Parathyroid adenoma (tissue), 2 donors: ENCODE data around the gene DOK5.

Source experiments
- H2AFZ ChIP-seq: fragments of 300-600 bp; sonication (generic); one replicate; pipeline ENCODE4 v1.7.0; 2017; ENCODE audit warnings: antibody characterized with exemption, mild to moderate bottlenecking
- H3K27ac ChIP-seq: fragments of 300-600 bp; sonication (generic); one replicate; pipeline ENCODE4 v1.7.0; 2017
- H3K27me3 ChIP-seq: fragments of 300-600 bp; sonication (generic); one replicate; pipeline ENCODE4 v1.7.0; 2017; ENCODE audit warnings: low read length; ENCODE audit not compliant: control insufficient read depth, insufficient read depth
- H3K36me3 ChIP-seq: fragments of 300-600 bp; sonication (generic); one replicate; pipeline ENCODE4 v1.7.0; 2017; ENCODE audit warnings: low read length; ENCODE audit not compliant: control insufficient read depth, insufficient read depth
- H3K4me1 ChIP-seq: fragments of 300-600 bp; sonication (generic); one replicate; pipeline ENCODE4 v1.7.0; 2017; ENCODE audit warnings: control low read depth
- H3K4me2 ChIP-seq: fragments of 300-600 bp; sonication (generic); one replicate; pipeline ENCODE4 v1.7.0; 2017; ENCODE audit warnings: low read length
- H3K4me3 ChIP-seq: fragments of 300-600 bp; sonication (generic); one replicate; pipeline ENCODE4 v1.7.0; 2017; ENCODE audit warnings: low read depth, low read length
- H3K79me2 ChIP-seq: fragments of 300-600 bp; sonication (generic); one replicate; pipeline ENCODE4 v1.7.0; 2017; ENCODE audit warnings: control low read depth
- H3K9ac ChIP-seq: fragments of 300-600 bp; sonication (generic); one replicate; pipeline ENCODE4 v1.7.0; 2017; ENCODE audit warnings: mild to moderate bottlenecking
- H3K9me3 ChIP-seq: fragments of 300-600 bp; sonication (generic); one replicate; pipeline ENCODE4 v1.7.0; 2017; ENCODE audit warnings: low read length; ENCODE audit not compliant: control insufficient read depth
- TF ChIP-seq, protein P1 (sequence below): fragments of 300-600 bp; sonication (generic); IDR thresholded peaks from one replicate; pipeline ENCODE4 v1.7.0; 2017; ENCODE audit warnings: antibody characterized with exemption, mild to moderate bottlenecking
- donor health status: primary hyperparathyroidism.

The DOK5 gene

GRCh38 chr20:54475334-54476168, at the start of gene DOK5:
Gene DOK5 (plus strand): TSS chr20:54475593. CDS start chr20:54475947, 354 bp downstream.
- Histone ChIP-seq H3K4me3 (peak within 1 kb of the TSS; percentile 52), H3K36me3 (no peaks in the 10 kb centered on the region), H2AFZ (peak within 1 kb of the TSS; percentile 68), H3K27me3 (no peaks in the 10 kb centered on the region), H3K9me3 (no peaks in the 10 kb centered on the region), H3K4me1 (no peaks in the 10 kb centered on the region), H3K27ac (no peak within 1 kb of the TSS), H3K9ac (no peak within 1 kb of the TSS), H3K79me2 (no peaks in the 10 kb centered on the region), H3K4me2 (peak within 1 kb of the TSS; percentile 88)
- TF ChIP-seq, protein P1, sequence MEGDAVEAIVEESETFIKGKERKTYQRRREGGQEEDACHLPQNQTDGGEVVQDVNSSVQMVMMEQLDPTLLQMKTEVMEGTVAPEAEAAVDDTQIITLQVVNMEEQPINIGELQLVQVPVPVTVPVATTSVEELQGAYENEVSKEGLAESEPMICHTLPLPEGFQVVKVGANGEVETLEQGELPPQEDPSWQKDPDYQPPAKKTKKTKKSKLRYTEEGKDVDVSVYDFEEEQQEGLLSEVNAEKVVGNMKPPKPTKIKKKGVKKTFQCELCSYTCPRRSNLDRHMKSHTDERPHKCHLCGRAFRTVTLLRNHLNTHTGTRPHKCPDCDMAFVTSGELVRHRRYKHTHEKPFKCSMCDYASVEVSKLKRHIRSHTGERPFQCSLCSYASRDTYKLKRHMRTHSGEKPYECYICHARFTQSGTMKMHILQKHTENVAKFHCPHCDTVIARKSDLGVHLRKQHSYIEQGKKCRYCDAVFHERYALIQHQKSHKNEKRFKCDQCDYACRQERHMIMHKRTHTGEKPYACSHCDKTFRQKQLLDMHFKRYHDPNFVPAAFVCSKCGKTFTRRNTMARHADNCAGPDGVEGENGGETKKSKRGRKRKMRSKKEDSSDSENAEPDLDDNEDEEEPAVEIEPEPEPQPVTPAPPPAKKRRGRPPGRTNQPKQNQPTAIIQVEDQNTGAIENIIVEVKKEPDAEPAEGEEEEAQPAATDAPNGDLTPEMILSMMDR: no peak

DNA sequence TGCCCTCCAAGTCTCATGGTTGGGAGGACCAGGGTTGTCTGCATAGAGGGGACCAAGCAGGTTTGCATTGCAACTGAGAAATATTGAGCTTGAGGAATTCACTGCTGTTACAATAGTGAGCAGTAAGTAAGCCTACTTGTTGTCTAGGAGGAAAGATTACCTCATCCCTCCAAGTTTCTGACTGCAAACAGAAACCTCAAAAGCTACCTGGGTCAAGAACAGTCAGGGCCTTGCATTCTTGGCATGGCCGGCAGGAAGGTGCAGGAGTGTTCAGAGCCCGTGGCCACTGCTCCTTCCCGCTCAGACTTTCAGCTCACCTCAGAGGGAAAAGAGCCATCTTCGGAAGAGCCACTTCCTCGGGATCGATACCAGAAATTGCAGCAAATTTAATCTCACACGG, 46.0 kb upstream of the DOK5 start:
- H3K4me1 ChIP-seq: no peaks in the 10 kb centered on the region
- no peak overlapping the region for H3K27ac ChIP-seq
- H3K4me2 ChIP-seq: no peak overlapping the region
- no peaks in the 10 kb centered on the region for H3K9me3 ChIP-seq
- no peak overlapping the region for H3K9ac ChIP-seq
- H3K79me2 ChIP-seq: no peaks in the 10 kb centered on the region
- H2AFZ ChIP-seq: no peak overlapping the region
- no peaks in the 10 kb centered on the region for H3K36me3 ChIP-seq
- TF ChIP-seq, protein P1: no peak
- H3K4me3 ChIP-seq: no peak overlapping the region
- no peaks in the 10 kb centered on the region for H3K27me3 ChIP-seq

GRCh38 chr20:54431156-54431944, 44.0 kb upstream of the DOK5 start:
- Histone ChIP-seq H3K4me3 (no peak overlapping the region), H3K4me2 (no peak overlapping the region), H3K27ac (no peak overlapping the region), H3K4me1 (no peaks in the 10 kb centered on the region), H3K9me3 (no peaks in the 10 kb centered on the region), H3K36me3 (no peaks in the 10 kb centered on the region), H3K9ac (no peak overlapping the region), H2AFZ (no peak overlapping the region), H3K79me2 (no peaks in the 10 kb centered on the region), H3K27me3 (no peaks in the 10 kb centered on the region)
- TF ChIP-seq, protein P1: no peak

DNA sequence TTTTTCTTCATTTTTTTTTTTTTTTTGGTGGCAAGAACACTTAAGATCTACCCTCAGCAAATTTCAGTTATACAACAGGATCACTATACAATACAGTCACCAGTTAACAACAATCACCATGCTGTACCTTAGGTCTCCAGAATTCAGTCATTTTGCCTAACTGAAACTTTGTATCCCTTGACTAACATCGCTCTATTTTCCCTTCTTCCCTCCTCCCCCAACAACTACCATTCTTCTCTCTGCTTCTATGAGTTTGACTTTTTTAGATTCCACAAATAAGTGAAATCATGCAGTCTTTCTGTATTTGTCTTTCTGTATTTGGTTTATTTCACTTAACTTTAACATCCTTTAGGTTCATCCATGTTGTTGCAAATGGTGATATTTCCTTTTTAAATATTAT, 42.4 kb upstream of the DOK5 start:
- no peaks in the 10 kb centered on the region for H3K36me3 ChIP-seq
- no peak overlapping the region for H3K9ac ChIP-seq
- no peak overlapping the region for H3K27ac ChIP-seq
- H3K27me3 ChIP-seq: no peaks in the 10 kb centered on the region
- no peak overlapping the region for H3K4me3 ChIP-seq
- H2AFZ ChIP-seq: no peak overlapping the region
- no peaks in the 10 kb centered on the region for H3K4me1 ChIP-seq
- H3K4me2 ChIP-seq: no peak overlapping the region
- TF ChIP-seq, protein P1: no peak
- H3K79me2 ChIP-seq: no peaks in the 10 kb centered on the region
- no peaks in the 10 kb centered on the region for H3K9me3 ChIP-seq
